Central memory CD4-positive, alpha-beta T cell (primary cell): ENCODE results near the gene ZC4H2.
"Not testable (repeated sequence)": the region's sequence is repeated elsewhere in the genome, so short reads cannot be mapped to it uniquely, and the experiment has no call there.

Experiments
- DNase-seq: peaks from one replicate; pipeline ENCODE4 v3.0.0; 2022
- total RNA-seq, 3 experiments: gene quantifications; one replicate each; lab custom pipeline; 2026; lab: John Stamatoyannopoulos, UW

ZC4H2 gene
- total RNA-seq: 5.5 to 9.2 (median 6.2) reads per million in 3 experiments

- peak; percentile 63 for DNase-seq
Observed at GRCh38 chrX:64975989-64976672, at the start of gene ZC4H2. ZC4H2 (minus strand) TSS chrX:64976450; CDS start chrX:64976377, 73 bp downstream.

GRCh38 chrX:65017451-65017850 lies 41.2 kb upstream of the ZC4H2 start:
- no peak for DNase-seq

- no peak for DNase-seq
Observed at GRCh38 chrX:65014230-65014629, 38.0 kb upstream of the ZC4H2 start.

GRCh38 chrX:65009459-65009858 lies 33.2 kb upstream of the ZC4H2 start:
- no peak for DNase-seq

- not testable (repeated sequence) for DNase-seq
Observed at GRCh38 chrX:65002208-65002607, 26.0 kb upstream of the ZC4H2 start.

- DNase-seq: no peak
Observed at GRCh38 chrX:64996805-64997204, 20.6 kb upstream of the ZC4H2 start.

- no peak for DNase-seq
Observed at GRCh38 chrX:64994131-64994798, 18.0 kb upstream of the ZC4H2 start.

- DNase-seq: no peak
Observed at GRCh38 chrX:64977830-64978229, 1.6 kb upstream of the ZC4H2 start.

GRCh38 chrX:64977051-64977450 lies 801 bp upstream of the ZC4H2 start:
- DNase-seq: no peak

- DNase-seq: no peak
Observed at GRCh38 chrX:64976673-64977040, 407 bp upstream of the ZC4H2 start.

GRCh38 chrX:64975491-64975890 lies 759 bp downstream of the ZC4H2 start:
- DNase-seq: peak; percentile 5

- no peak for DNase-seq
Observed at GRCh38 chrX:64925480-64925879, 50.8 kb downstream of the ZC4H2 start.

GRCh38 chrX:64908121-64908520 lies 68.1 kb downstream of the ZC4H2 start:
- no peak for DNase-seq

- DNase-seq: peak; percentile 11
Observed at GRCh38 chrX:64894454-64895038, 81.7 kb downstream of the ZC4H2 start.

- no peak for DNase-seq
Observed at GRCh38 chrX:64885850-64886249, 90.4 kb downstream of the ZC4H2 start.

GRCh38 chrX:64878709-64879108 lies 97.5 kb downstream of the ZC4H2 start:
- not testable (repeated sequence) for DNase-seq

- DNase-seq: no peak
Observed at GRCh38 chrX:64867217-64867616, 109.0 kb downstream of the ZC4H2 start.
